Measurements from ENCODE around the gene WWOX.

The WWOX gene

DNA sequence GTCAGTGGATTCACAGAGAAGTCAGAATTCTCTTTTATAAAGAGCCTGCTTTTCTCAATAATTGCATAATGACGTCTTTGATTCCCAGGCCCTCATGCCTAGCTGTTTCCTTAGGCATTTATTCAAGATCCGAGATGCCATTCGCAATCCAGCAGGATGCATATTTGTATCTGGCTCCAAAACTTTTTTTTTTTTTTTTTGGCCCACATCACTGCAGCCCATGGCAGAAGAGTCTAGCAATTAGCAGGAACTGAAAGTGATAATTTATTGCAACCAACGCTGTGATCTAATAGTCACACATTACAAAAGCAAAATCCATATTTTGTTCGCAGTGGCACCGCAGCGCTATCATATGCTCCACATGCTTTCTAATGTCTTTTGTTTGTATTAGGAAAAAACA lies 997.7 kb downstream of the WWOX start:
- no peak for DNase-seq

DNA sequence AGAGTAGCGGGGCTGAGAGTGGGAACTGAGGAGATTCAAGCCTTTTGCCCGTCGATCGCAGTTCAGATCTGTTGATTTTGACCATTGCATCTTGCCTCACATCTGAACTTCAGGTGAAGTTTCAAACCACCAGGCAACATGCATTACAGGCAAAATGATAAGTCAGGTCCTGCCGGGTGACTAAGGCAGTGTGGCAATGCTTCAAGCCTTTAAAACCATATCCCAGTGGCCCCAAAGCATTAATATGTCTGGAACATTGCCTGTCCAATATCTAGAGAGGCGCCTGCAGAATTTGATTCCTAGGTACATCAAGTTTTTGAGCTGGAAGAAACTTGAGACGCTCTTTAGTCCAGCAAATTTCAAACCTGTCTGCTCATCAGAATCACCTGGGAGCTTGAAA lies 998.3 kb downstream of the WWOX start:
- DNase-seq = no peak

- DNase-seq = no peak
Observed at GRCh38 chr16:79098907-79099306, 999.5 kb downstream of the WWOX start.

- DNase-seq = no peak
Observed at GRCh38 chr16:79099716-79100115, 1000.3 kb downstream of the WWOX start.

- DNase-seq = no peak
Observed at GRCh38 chr16:79100447-79100846, 1001.0 kb downstream of the WWOX start.

DNA sequence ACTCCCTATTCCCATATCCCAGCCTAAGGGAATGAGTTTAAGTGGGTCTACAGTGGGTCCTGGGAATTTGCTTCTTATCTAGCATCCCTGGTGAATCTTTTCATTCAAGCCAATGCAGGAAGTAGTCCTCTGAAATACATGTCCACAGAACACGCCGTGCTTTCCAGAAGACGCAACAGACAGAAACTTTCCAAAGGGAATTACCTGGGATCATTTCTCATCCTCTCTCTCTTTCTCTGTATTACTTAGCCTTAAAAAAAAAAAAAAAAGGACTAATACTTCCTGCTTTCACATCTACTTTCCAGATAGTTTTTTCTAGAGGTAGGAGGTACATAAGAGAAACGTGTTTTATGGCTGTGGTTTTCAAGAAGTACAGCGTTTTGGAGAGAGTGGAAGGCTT lies 1002.0 kb downstream of the WWOX start:
- no peak for DNase-seq

DNA sequence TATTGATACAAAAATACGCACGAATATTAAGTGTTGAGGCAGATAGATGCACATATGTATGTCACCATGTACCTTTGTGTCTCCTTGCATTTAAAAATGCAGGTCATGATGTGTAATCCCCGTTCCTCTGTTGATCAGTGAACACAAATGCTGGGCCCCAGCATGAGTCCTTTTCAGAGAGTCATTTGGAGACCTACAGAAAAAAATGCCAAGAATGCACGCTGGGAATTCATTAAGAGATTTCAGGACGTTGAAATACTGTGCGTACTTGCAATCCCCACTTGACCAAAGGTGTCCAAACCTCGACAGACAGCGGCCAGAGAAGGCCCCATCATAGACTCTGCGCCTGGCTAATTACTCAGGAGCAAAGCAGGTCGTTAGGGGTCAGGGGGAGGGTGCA lies 1005.1 kb downstream of the WWOX start:
- DNase-seq = no peak

DNA sequence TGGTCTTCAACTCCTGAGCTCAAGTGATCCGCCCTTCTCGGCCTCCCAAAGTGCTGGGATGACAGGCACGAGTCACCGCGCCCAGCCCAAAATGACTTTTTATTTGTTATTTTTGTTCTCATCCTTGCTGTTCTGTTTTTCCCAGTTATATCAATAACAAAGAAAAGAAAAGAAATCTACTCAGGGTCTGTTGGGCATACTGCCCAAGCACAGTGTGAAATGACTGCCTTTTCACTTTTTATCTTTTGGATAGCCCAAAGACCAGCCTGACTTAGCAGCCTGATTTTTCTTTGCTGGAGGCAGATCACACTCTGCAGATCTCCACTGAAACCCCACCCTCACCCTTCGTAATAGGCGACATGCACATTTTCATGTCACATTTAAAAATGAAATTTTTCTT lies 1007.8 kb downstream of the WWOX start:
- DNase-seq = no peak

GRCh38 chr16:79109771-79110170 lies 1010.3 kb downstream of the WWOX start:
- no peak for DNase-seq

DNA sequence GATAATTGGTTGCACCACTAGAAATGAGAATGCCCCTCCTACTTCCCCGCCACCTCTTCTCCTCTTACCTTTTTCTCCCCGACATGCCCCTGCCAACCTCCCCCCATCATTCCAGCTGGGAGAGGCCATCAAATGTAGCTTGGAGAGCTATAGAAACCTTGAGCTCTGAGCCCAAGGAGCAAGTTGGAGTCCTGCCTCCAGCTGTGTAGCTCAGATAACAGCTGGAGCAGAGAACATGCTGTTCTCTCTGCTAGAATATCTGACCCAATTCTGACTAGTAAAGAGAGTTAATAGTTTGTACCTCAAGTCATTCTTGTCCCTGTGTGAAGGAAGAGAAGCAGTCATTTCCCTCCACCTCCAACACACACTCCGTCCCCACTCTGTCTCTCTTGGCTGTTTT lies 1010.8 kb downstream of the WWOX start:
- no peak for DNase-seq

DNA sequence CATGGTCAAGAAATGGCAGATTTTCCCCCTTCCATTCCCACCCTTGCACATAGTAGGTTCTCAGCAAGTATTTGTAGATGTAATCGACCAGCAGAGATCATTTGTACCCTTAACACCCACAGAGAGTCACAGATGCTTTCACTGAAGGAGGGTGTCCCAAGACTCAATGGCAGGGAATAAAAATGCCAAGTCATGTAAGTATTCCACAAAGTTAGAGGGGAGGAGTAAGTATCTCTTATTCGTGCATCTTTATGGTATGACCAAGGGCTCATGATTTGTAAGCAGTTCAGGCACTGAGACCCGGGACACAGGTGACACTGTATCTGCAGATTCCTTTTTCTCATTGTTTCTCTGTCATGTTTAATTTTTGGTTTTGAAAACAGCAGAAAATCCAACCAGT lies 1011.5 kb downstream of the WWOX start:
- DNase-seq = no peak

DNA sequence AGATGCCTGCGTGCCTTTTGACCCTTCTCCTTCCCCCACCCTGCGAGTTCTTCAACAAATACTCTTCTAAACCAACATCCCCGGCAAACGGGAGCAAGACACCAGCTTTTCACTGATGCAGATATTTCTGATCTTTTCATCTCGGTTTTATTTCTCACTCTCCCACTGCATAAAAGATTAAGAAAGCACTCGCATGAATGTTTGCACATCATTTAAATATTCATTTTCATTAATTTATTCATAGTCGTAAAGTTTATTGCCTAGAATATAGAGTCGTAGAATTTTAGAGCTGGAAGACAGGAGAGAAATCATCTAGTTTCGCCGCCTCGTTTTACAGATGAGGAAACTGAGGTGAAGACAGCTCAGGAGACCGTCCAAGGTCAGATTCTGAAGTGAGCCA lies 1013.0 kb downstream of the WWOX start:
- peak in 1 of 2 experiments; percentile 7 for DNase-seq

DNA sequence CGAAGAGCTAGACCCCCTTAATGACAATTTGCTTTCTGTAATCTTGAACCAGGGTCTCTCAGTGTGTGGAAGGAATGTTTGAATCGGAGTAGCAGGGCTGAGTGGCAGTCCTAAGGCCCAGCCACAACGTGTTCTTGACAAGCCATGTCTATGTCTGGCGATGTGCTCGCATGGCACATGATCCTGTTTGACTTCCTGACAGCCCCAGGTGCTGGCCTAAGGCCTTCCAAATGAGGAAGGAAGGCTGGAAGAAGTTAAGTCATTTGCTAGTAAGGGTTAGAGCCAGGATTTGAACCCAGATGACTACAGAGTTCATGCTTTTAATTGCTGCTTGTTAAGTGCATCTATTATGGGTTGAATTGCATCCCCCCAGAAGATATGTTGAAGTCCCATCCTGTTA lies 1014.4 kb downstream of the WWOX start:
- DNase-seq = no peak

DNA sequence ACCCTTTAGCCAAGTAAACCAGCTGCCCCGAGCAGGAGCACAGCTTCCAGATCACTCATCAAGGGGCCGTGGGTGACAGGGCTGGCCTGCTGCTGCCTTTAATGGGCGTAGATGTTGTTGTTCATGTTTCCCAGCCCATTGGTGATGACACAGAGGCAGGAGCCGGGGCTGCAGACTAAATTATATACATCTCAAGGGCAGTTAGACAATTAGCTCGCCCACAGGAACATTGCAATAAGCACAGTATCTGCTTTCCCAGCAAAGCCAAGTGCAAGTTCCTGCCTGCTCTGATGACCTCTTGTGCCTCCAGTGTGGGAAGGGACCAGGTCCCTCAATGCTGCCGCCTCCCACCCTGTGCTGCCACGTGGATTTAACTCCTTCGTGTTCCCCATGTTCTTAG lies 1015.3 kb downstream of the WWOX start:
- no peak for DNase-seq

- no peak for DNase-seq
Observed at GRCh38 chr16:79121906-79122305, 1022.5 kb downstream of the WWOX start.

GRCh38 chr16:79122343-79122742 lies 1022.9 kb downstream of the WWOX start:
- no peak for DNase-seq

DNA sequence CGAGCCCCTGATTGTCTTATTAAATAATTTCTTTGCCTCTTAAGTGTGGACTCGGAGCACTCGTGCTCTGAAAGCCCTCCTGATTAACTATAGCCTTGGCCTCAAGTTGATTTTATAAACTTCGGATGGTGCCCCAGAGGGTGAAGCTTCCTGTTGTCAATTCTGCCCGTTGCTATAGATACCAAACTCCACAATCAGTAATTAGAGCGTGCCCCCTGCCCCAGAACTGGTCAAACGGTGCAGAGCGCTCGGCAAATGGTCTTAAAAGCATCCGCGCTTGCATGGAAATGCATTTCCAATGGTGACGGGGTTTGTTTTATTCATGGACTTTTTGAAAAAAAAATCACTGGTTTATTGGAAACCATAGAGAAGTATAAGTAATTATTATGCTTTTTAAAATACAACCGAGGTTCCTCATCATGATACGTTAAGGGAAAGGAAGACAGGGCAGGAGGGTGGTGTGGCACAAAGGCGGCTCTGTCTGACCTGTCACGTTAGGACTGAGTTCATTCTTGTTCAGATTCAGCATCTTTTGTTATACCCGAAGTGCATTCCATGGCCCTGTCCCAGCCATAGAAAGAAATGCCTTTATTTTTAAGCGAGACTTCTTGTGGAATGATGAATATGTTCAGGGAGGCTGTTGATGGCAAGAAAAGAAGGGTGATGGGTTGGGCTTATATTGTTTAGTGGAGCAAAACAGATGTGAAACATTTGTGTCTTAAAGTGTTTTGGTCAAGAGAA lies 1024.7 kb downstream of the WWOX start:
- DNase-seq = no peak

GRCh38 chr16:79127766-79128165 lies 1028.3 kb downstream of the WWOX start:
- DNase-seq = no peak

- DNase-seq = no peak
Observed at GRCh38 chr16:79128706-79129105, 1029.3 kb downstream of the WWOX start.

GRCh38 chr16:79130616-79131015 lies 1031.2 kb downstream of the WWOX start:
- DNase-seq = no peak

- DNase-seq = no peak
Observed at GRCh38 chr16:79131321-79132075, 1032.0 kb downstream of the WWOX start.

- DNase-seq = no peak
Observed at GRCh38 chr16:79132701-79133100, 1033.2 kb downstream of the WWOX start.

- no peak for DNase-seq
Observed at GRCh38 chr16:79134300-79134699, 1034.8 kb downstream of the WWOX start.

GRCh38 chr16:79136955-79137354 lies 1037.5 kb downstream of the WWOX start:
- no peak for DNase-seq
